HTR-8/SVneo (cell line): ENCODE results near the gene FHOD3.
"Not testable (repeated sequence)": the region's sequence is repeated elsewhere in the genome, so short reads cannot be mapped to it uniquely, and the experiment has no call there.

ENCODE experiments used
- DNase-seq: peaks from one replicate; pipeline ENCODE4 v3.0.0; 2011; ENCODE audit warnings: low spot score, mixed read lengths; ENCODE audit not compliant: insufficient read length
- FAIRE-seq: peaks from 2 replicates; lab custom pipeline; 2011; peaks lifted over from hg19 to GRCh38; lab: Jason Lieb, UNC

The FHOD3 gene

GRCh38 chr18:36530676-36531405 is 233.3 kb downstream of the FHOD3 start:
- no peak for FAIRE-seq
- no peak for DNase-seq

- FAIRE-seq (no peak), DNase-seq (no peak)
Measured at GRCh38 chr18:36531636-36532035, 234.1 kb downstream of the FHOD3 start.

- DNase-seq (no peak), FAIRE-seq (no peak)
Measured at GRCh38 chr18:36532394-36532793, 234.9 kb downstream of the FHOD3 start.

GRCh38 chr18:36532815-36533214 is 235.3 kb downstream of the FHOD3 start:
- FAIRE-seq (no peak), DNase-seq (no peak)

GRCh38 chr18:36533446-36534153 is 236.1 kb downstream of the FHOD3 start:
- FAIRE-seq = no peak
- no peak for DNase-seq

GRCh38 chr18:36534154-36534688 is 236.7 kb downstream of the FHOD3 start:
- no peak for FAIRE-seq
- DNase-seq = no peak

GRCh38 chr18:36535202-36535935 is 237.9 kb downstream of the FHOD3 start:
- no peak for DNase-seq
- no peak for FAIRE-seq

- no peak for FAIRE-seq
- no peak for DNase-seq
Measured at GRCh38 chr18:36536426-36536825, 238.9 kb downstream of the FHOD3 start.

GRCh38 chr18:36537289-36537688 is 239.8 kb downstream of the FHOD3 start:
- no peak for FAIRE-seq
- DNase-seq = no peak

GRCh38 chr18:36539674-36540231 is 242.2 kb downstream of the FHOD3 start:
- FAIRE-seq = no peak

GRCh38 chr18:36543030-36543429 is 245.5 kb downstream of the FHOD3 start:
- FAIRE-seq (no peak), DNase-seq (no peak)

More at GRCh38 chr18:36539674-36540231, 242.2 kb downstream of the FHOD3 start:
- DNase-seq = no peak

- FAIRE-seq = no peak
- DNase-seq = no peak
Measured at GRCh38 chr18:36543991-36544725, 246.6 kb downstream of the FHOD3 start.

GRCh38 chr18:36545821-36546427 is 248.4 kb downstream of the FHOD3 start:
- FAIRE-seq (no peak), DNase-seq (no peak)

- DNase-seq (no peak), FAIRE-seq (no peak)
Measured at GRCh38 chr18:36546876-36547275, 249.4 kb downstream of the FHOD3 start.

- FAIRE-seq (no peak), DNase-seq (no peak)
Measured at GRCh38 chr18:36547544-36547943, 250.0 kb downstream of the FHOD3 start.

- not testable (repeated sequence) for FAIRE-seq, DNase-seq
Measured at GRCh38 chr18:36551274-36551673, 253.8 kb downstream of the FHOD3 start.

GRCh38 chr18:36558234-36558633 is 260.7 kb downstream of the FHOD3 start:
- no peak for FAIRE-seq
- DNase-seq = no peak

- DNase-seq (no peak), FAIRE-seq (no peak)
Measured at GRCh38 chr18:36559149-36559857, 261.8 kb downstream of the FHOD3 start.

- DNase-seq = no peak
- FAIRE-seq = no peak
Measured at GRCh38 chr18:36560187-36560586, 262.7 kb downstream of the FHOD3 start.
